ENCODE results near the gene CYB561.

CYB561 gene

GRCh38 chr17:63445954-63446752 is at the start of gene CYB561:
CYB561 (minus strand) TSS chr17:63446306; CDS start chr17:63437547, 8,759 bp downstream.
- no peak for DNase-seq

GRCh38 chr17:63495491-63495890 is 49.4 kb upstream of the CYB561 start:
- no peak for DNase-seq

GRCh38 chr17:63494300-63494928 is 48.3 kb upstream of the CYB561 start:
- DNase-seq: no peak

GRCh38 chr17:63493411-63493810 is 47.3 kb upstream of the CYB561 start:
- DNase-seq: no peak

GRCh38 chr17:63492940-63493339 is 46.8 kb upstream of the CYB561 start:
- DNase-seq: no peak

GRCh38 chr17:63491977-63492618 is 46.0 kb upstream of the CYB561 start:
- DNase-seq: no peak

- DNase-seq: no peak
Measured at GRCh38 chr17:63491413-63491812, 45.3 kb upstream of the CYB561 start.

GRCh38 chr17:63490858-63491400 is 44.8 kb upstream of the CYB561 start:
- DNase-seq: no peak

- DNase-seq: no peak
Measured at GRCh38 chr17:63490329-63490728, 44.2 kb upstream of the CYB561 start.

GRCh38 chr17:63489291-63489690 is 43.2 kb upstream of the CYB561 start:
- DNase-seq: no peak

GRCh38 chr17:63488851-63489250 is 42.7 kb upstream of the CYB561 start:
- no peak for DNase-seq

- DNase-seq: no peak
Measured at GRCh38 chr17:63487014-63487339, 40.9 kb upstream of the CYB561 start.

GRCh38 chr17:63486317-63487013 is 40.4 kb upstream of the CYB561 start:
- DNase-seq: no peak

- DNase-seq: no peak
Measured at GRCh38 chr17:63483655-63484575, 37.8 kb upstream of the CYB561 start.

GRCh38 chr17:63483038-63483437 is 36.9 kb upstream of the CYB561 start:
- no peak for DNase-seq

GRCh38 chr17:63482509-63482908 is 36.4 kb upstream of the CYB561 start:
- DNase-seq: no peak

GRCh38 chr17:63481488-63481870 is 35.4 kb upstream of the CYB561 start:
- DNase-seq: no peak

GRCh38 chr17:63480826-63481487 is 34.9 kb upstream of the CYB561 start:
- no peak for DNase-seq

- no peak for DNase-seq
Measured at GRCh38 chr17:63480192-63480784, 34.2 kb upstream of the CYB561 start.

- no peak for DNase-seq
Measured at GRCh38 chr17:63479495-63480184, 33.5 kb upstream of the CYB561 start.
